ENCODE results near the gene TSNAXIP1.
A peak's percentile ranks its signal among the peaks of the same experiment; 100 is the strongest.

The TSNAXIP1 gene

DNA sequence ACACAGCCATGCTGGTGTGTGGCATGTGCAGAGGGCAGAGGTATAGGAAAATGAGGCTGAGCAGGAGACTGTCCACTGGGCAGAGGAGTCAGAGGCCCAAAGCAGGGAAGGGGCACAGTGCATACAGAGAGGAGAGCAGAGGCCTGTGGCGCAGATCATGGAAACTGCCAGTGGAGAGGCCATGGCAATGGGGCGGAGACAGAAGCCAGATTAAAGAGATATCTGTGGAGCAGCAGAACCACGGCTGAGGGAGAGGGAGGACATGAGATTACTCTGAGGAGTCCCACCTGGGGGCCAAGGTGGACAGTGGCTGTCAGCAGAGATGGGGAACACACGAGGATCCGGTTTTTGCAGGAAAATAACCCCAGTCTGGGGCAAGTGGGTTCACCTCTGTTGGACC is 43.6 kb upstream of the TSNAXIP1 start:
- no peak overlapping the region for H3K4me3 ChIP-seq (ENCODE audit: low read length)
- TF ChIP-seq, protein P1, sequence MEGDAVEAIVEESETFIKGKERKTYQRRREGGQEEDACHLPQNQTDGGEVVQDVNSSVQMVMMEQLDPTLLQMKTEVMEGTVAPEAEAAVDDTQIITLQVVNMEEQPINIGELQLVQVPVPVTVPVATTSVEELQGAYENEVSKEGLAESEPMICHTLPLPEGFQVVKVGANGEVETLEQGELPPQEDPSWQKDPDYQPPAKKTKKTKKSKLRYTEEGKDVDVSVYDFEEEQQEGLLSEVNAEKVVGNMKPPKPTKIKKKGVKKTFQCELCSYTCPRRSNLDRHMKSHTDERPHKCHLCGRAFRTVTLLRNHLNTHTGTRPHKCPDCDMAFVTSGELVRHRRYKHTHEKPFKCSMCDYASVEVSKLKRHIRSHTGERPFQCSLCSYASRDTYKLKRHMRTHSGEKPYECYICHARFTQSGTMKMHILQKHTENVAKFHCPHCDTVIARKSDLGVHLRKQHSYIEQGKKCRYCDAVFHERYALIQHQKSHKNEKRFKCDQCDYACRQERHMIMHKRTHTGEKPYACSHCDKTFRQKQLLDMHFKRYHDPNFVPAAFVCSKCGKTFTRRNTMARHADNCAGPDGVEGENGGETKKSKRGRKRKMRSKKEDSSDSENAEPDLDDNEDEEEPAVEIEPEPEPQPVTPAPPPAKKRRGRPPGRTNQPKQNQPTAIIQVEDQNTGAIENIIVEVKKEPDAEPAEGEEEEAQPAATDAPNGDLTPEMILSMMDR (conservative IDR thresholded peaks at IDR 0.05; ENCODE audit: low read length), result no peak
- DNase-seq (ENCODE audit: low read depth), result no peak

DNA sequence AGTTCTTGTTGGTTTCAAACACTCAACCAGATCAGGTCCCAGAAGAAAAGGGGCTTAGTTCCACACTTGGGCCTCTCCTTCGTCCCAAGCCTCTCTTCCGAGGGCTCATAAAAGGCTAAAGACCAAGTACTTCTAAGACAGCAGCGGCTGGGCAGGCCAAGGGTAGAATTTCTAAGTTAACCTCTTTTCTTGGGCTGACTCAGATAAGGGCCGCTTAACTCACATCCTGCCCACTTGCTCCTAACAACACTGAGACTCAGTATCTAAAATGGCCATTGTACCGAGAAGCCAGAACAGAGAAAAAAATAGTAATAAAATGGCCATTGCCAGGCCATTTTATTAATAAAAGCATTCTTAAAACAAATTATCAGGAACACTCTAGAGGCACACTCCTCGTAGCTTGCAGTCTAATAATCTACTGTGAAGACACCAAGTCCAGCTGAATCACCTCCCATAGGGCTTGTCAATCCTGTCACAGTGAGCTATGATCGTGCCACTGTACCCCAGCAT is 42.5 kb upstream of the TSNAXIP1 start:
- TF ChIP-seq, protein P1 (conservative IDR thresholded peaks at IDR 0.05; ENCODE audit: low read length), result no peak
- no peak for DNase-seq (ENCODE audit: low read depth)

DNA sequence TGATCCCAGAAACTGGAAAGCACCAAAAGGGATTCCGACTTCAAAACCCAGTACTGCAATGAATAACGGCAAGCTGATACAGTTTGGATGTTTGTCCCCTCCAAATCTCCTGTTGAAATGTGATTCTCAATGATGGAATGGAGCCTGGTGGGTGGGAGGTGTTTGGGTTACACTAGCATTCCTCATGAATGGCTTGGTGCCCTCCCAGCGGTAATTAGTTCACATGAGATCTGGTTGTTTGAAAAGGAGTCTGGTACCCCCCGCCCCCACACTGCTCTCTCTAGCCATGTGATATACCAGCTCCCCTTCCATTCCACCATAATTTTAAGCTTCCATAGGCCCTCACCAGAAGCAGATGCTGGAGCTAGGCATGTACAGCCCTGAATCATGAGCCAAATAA is 40.4 kb upstream of the TSNAXIP1 start:
- TF ChIP-seq, protein P1 (conservative IDR thresholded peaks at IDR 0.05; ENCODE audit: low read length), result no peak
- DNase-seq (ENCODE audit: low read depth), result no peak
- H3K4me3 ChIP-seq (ENCODE audit: low read length), result no peak overlapping the region

More for the DNA sequence above, 42.5 kb upstream of the TSNAXIP1 start:
- H3K4me3 ChIP-seq (ENCODE audit: low read length), result no peak overlapping the region

DNA sequence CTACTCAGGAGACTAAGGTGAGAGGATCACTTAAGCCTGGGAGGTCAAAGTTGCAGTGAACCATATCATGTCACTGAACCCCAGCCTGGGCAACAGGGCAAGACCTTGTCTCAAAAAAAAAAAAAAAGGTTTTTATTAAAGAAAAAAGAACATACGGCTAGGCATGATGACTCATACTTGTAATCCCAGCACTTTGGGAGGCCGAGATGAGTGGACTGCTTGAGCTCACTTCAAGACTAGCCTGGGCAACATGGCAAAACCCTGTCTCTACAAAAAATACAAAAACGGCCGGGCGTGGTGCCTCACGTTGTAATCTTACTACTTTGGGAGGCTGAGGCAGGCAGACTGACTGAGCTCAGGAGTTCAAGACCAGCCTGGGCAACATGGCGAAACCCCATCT is 38.7 kb upstream of the TSNAXIP1 start:
- TF ChIP-seq, protein P1 (conservative IDR thresholded peaks at IDR 0.05; ENCODE audit: low read length), result no peak
- H3K4me3 ChIP-seq (ENCODE audit: low read length), result no peak overlapping the region
- peak; percentile 48 for DNase-seq (ENCODE audit: low read depth)

DNA sequence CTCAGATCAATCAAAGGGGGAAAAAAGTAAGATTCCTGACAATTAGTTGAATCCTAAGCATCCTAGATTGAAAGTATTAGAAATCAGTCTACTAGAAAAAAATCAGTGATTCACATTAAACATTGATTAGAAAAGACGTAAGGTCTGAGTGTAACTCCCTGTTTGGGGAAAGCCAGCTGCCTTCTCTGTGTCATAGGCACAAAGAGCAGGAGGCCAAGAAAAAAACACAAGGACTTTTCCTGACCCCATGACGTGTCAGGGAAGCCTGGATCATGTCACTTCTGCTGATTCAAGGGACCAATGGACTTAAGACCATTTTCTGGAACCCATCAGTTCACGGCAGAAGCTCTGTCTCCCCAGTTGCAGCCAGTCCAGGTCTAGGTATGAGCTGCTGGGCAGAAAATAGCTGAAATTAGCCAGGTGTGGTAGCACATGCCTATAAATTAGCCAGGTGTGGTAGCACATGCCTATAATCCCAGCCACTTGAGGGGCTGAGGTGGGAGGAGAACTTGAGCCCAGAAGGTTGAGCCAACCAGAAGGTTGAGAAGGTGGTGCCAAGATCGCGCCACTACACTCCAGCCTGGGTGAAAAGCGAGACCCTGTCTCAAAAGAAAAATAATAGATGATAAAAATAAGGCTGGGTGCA is 36.2 kb upstream of the TSNAXIP1 start:
- H3K4me3 ChIP-seq (ENCODE audit: low read length), result no peak overlapping the region
- TF ChIP-seq, protein P1 (conservative IDR thresholded peaks at IDR 0.05; ENCODE audit: low read length), result no peak
- DNase-seq (ENCODE audit: low read depth), result no peak

DNA sequence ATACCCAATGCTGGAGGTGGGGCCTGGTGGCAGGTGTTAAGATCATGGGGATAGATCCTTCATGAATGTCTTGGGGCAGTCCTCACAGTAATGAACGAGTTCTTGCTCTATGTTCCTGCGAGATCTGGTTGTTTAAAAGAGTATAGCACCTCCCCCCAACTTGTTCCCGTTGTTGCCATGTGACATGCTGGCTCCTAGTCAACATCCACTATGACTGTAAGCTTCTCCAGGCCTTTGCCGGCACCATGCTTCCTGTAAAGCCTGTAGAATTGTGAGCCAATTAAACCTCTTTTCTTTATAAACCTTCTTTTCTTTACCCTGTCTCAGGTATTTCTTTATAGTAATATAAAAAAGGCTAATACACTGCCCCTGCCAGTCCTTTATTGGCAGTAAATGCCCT is 33.6 kb upstream of the TSNAXIP1 start:
- no peak overlapping the region for H3K4me3 ChIP-seq (ENCODE audit: low read length)
- TF ChIP-seq, protein P1 (conservative IDR thresholded peaks at IDR 0.05; ENCODE audit: low read length), result no peak

More for the DNA sequence above, 33.6 kb upstream of the TSNAXIP1 start:
- no peak for DNase-seq (ENCODE audit: low read depth)

All from AG10803 (cell line).